ENCODE results near the gene EXOSC3. TPM values are rescaled to one million over a fixed set of nuclear protein-coding genes. Genes with fewer than 3 reads are reported as not detected.
"Not testable (repeated sequence)": the region's sequence is repeated elsewhere in the genome, so short reads cannot be mapped to it uniquely, and the experiment has no call there.

EXOSC3 gene
- total RNA-seq (2014; rRNA removed; shearing (Covaris generic)): 167 and 280 TPM in 2 replicates

GRCh38 chr9:37784616-37785483 is at the start of gene EXOSC3:
Gene EXOSC3 (minus strand): TSS chr9:37785064. CDS start chr9:37785044, 20 bp downstream.
- DNase-seq (ENCODE audit: low read depth): peak; percentile 95

DNA sequence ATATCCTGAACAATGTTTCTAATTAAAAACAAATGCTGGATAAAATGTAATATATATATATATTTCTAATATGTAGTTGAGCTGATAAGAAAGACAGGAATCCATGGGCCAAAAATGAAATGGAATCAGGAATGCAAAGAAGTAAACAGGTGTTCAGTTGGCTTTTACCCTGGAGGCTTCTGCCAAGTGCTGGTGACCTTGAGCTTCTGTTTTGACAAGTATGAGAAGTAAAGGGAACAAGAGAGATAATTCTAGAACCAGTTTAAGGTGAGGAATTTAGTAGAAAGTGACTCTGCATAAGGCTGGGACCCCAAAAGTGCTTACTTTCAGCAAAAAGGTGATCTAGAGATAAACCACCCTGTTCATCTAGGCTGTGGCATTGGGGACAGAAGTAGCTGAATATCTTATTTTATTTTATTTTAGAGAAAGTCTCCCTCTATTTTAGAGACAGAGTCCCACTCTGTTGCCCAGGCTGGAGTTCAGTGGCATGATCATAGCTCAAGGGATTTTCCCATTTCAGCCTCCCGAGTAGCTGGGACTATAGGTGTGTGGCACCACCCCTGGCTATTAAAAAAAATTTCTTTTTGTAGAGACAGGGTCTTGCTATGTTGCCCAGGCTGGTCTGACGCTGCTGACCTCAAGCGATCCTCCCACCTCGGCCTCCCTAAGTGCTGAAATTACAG is 42.8 kb upstream of the EXOSC3 start:
- DNase-seq (ENCODE audit: low read depth): no peak

GRCh38 chr9:37825174-37825573 is 40.3 kb upstream of the EXOSC3 start:
- not testable (repeated sequence) for DNase-seq (ENCODE audit: low read depth)

- DNase-seq (ENCODE audit: low read depth): no peak
Measured at GRCh38 chr9:37820142-37820541, 35.3 kb upstream of the EXOSC3 start.

- no peak for DNase-seq (ENCODE audit: low read depth)
Measured at GRCh38 chr9:37818849-37819248, 34.0 kb upstream of the EXOSC3 start.

- DNase-seq (ENCODE audit: low read depth): no peak
Measured at GRCh38 chr9:37812773-37813379, 28.0 kb upstream of the EXOSC3 start.

- no peak for DNase-seq (ENCODE audit: low read depth)
Measured at GRCh38 chr9:37811906-37812476, 27.1 kb upstream of the EXOSC3 start.

DNA sequence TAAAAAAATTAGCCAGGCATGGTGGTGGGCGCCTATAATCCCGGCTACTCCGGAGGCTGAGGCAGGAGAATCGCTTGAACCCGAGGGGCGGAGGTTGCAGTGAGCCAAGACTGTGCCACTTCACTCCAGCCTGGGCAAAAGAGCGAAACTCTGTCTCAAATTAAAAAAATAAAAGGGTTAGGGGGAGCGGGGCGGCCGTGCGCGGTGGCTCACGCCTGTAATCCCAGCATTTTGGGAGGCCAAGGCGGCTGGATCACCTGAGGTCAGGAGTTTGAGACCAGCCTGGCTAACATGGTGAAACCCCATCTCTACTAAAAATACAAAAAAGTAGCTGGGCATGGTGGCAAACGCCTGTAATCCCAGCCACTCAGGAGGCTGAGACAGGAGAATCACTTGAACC is 24.8 kb upstream of the EXOSC3 start:
- not testable (repeated sequence) for DNase-seq (ENCODE audit: low read depth)

- no peak for DNase-seq (ENCODE audit: low read depth)
Measured at GRCh38 chr9:37806271-37806670, 21.4 kb upstream of the EXOSC3 start.

GRCh38 chr9:37801959-37802711 is 17.3 kb upstream of the EXOSC3 start:
- no peak for DNase-seq (ENCODE audit: low read depth)

GRCh38 chr9:37801287-37801850 is 16.5 kb upstream of the EXOSC3 start:
- DNase-seq (ENCODE audit: low read depth): peak; percentile 39

DNA sequence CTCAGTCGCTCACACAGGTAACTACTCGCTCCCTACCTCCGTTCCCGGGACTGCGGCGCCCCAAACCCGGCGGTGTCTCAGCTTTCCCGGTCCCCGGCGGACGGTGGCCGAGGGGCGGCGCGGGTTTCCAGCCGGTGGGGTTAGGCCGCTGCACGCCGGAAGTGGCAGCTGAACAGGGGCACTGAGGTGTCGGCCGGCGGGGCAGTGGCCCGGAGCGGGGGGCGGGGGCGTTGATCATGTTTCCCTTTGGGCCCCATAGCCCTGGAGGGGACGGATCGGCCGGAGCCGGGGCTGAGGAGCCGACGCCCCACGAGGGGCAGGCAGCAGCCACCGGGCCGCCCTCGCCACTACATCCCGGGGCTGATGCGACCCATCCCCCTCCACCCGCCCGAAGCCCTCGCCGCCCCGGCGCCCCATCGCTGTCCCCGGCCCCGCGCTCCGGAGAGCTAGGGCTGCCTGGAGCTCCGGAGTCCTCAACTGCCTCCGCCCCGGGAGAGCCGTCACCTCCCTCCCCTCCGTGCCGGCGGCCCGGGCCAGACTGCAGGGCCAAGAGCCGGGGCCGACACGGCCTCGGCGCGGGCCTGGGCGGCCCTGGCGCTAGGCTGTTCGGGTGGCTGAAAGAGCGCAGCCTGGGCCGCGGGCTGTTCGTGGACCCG is 15.9 kb upstream of the EXOSC3 start, which contains the start of gene DCAF10:
DCAF10 (plus strand) TSS at position 167 of the 656 bp plus-strand sequence; CDS start at position 237, 70 bp downstream.
- peak; percentile 92 for DNase-seq (ENCODE audit: low read depth)

- no peak for DNase-seq (ENCODE audit: low read depth)
Measured at GRCh38 chr9:37798677-37799076, 13.8 kb upstream of the EXOSC3 start.

- DNase-seq (ENCODE audit: low read depth): no peak
Measured at GRCh38 chr9:37796232-37796631, 11.4 kb upstream of the EXOSC3 start.

GRCh38 chr9:37792122-37792521 is 7.3 kb upstream of the EXOSC3 start:
- no peak for DNase-seq (ENCODE audit: low read depth)

- DNase-seq (ENCODE audit: low read depth): no peak
Measured at GRCh38 chr9:37790096-37790495, 5.2 kb upstream of the EXOSC3 start.

GRCh38 chr9:37788332-37788731 is 3.5 kb upstream of the EXOSC3 start:
- DNase-seq (ENCODE audit: low read depth): no peak

DNA sequence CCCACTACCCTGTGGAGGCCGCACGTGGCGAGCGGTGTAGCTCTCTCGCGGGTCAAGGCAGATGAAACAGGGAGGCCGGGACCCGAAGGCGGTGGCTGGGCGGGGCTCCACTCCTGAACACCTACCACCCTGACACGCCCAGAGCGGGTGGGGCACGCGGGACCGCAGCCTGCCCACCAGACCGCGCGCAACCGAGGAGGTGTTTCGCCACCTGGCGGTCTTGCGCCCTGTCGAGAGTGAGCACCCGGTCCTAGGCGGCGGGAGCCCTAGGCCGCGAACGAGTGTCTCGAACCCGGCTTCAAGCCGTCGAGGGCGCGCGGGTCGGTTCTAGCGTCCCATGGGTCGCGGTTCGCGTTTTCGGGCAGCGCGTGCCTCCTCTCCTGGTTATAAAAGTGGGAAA is 2.2 kb upstream of the EXOSC3 start:
- DNase-seq (ENCODE audit: low read depth): no peak

DNA sequence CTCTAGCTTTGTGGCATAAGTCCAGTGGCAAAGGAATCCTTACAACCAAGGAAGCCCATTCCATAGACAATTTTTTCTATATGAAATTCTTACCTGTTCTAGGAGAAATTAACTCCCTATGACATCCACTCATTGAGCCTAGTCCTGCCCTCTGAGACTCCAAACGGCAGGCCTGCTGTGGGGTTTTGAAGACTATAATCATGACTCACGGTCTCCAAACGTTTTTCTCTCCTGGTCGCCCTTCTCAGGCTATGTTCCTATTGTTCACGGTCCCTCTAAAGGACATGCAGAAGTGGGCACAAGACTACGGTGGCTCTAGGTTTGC is 611 bp downstream of the EXOSC3 start:
- DNase-seq (ENCODE audit: low read depth): no peak

GRCh38 chr9:37778534-37778933 is 6.3 kb downstream of the EXOSC3 start:
- no peak for DNase-seq (ENCODE audit: low read depth)

DNA sequence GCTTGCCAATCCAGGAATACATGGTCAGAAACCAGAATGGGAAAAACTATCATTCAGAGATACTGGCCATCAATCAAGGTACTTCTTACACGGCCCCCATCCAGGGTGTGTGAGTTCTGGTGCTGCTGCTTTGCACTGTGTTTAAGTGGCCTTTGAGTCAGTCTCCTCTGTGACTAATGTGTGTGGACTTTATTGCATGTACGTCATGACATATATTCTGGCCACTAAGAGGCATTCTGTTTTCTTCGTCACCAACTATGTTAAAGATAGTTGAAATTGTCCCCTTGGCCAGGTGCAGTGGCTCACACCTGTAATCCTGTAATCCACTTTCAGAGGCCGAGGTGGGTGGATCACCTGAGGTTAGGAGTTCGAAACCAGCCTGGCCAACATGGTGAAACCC is 8.5 kb downstream of the EXOSC3 start:
- DNase-seq (ENCODE audit: low read depth): peak; percentile 56
